ENCODE results near the gene TYRP1. TPM values are rescaled to one million over a fixed set of nuclear protein-coding genes. Genes with fewer than 3 reads are reported as not detected.

TYRP1 gene
- total RNA-seq, 2 experiments from 2014 or later = not detected

DNA sequence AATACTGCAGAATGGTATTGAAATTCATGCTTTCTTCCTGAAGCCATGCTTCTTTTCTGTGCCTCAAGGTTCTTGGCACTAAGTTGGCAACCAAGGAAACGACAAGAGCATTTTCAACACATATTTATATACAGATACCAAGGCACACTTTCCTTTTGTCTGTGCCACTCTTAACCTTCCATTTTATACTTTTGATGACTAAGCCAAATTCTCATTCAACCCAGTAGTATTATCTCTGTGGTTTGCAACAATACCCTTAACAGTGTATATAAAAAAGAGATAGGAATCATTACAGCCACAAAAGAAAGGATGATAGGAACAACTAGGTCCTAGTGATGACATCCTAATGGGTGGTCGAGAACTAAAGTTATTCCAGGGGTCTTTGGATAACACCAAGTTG lies 36.0 kb upstream of the TYRP1 start:
- Histone ChIP-seq H3K4me2 (ENCODE audit: low read length) (no peak overlapping the region), H2AFZ (ENCODE audit: low read length) (no peak overlapping the region), H3K79me2 (ENCODE audit: insufficient read depth, low read depth, low read length) (no peaks in the 10 kb centered on the region), H3K36me3 (ENCODE audit: insufficient read depth, low read length) (no peaks in the 10 kb centered on the region), H3K9me3 (ENCODE audit: low read length) (no peaks in the 10 kb centered on the region), H3K9me2 (ENCODE audit: insufficient read depth, low read length) (no peaks in the 10 kb centered on the region), H4K20me1 (ENCODE audit: insufficient read depth, low read length) (no peaks in the 10 kb centered on the region), H3K4me3 (ENCODE audit: low read depth, low read length, poor library complexity, severe bottlenecking) (no peak overlapping the region), H3K4me1 (ENCODE audit: insufficient read depth, low read length, poor library complexity, severe bottlenecking) (no peaks in the 10 kb centered on the region), H3K27ac (ENCODE audit: low read depth, low read length, poor library complexity, severe bottlenecking) (no peak overlapping the region)
- POLR2A ChIA-PET = no interaction called here
- DNase-seq (ENCODE audit: low spot score) = no peak
- intact Hi-C loops (cut with micrococcal nuclease; ENCODE audit: unreplicated experiment) = no loop called here
- CTCF ChIA-PET (ENCODE audit: unreplicated experiment) = no interaction called here
- BruUV-seq (replicated peaks) = no TSS peak
- no peak for TF ChIP-seq EZH2phosphoT487 (IDR thresholded peaks at IDR 0.05; ENCODE audit: borderline replicate concordance, low read depth, low read length)
- TF ChIP-seq, protein P1, sequence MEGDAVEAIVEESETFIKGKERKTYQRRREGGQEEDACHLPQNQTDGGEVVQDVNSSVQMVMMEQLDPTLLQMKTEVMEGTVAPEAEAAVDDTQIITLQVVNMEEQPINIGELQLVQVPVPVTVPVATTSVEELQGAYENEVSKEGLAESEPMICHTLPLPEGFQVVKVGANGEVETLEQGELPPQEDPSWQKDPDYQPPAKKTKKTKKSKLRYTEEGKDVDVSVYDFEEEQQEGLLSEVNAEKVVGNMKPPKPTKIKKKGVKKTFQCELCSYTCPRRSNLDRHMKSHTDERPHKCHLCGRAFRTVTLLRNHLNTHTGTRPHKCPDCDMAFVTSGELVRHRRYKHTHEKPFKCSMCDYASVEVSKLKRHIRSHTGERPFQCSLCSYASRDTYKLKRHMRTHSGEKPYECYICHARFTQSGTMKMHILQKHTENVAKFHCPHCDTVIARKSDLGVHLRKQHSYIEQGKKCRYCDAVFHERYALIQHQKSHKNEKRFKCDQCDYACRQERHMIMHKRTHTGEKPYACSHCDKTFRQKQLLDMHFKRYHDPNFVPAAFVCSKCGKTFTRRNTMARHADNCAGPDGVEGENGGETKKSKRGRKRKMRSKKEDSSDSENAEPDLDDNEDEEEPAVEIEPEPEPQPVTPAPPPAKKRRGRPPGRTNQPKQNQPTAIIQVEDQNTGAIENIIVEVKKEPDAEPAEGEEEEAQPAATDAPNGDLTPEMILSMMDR (conservative IDR thresholded peaks at IDR 0.05; ENCODE audit: low read length) = no peak

DNA sequence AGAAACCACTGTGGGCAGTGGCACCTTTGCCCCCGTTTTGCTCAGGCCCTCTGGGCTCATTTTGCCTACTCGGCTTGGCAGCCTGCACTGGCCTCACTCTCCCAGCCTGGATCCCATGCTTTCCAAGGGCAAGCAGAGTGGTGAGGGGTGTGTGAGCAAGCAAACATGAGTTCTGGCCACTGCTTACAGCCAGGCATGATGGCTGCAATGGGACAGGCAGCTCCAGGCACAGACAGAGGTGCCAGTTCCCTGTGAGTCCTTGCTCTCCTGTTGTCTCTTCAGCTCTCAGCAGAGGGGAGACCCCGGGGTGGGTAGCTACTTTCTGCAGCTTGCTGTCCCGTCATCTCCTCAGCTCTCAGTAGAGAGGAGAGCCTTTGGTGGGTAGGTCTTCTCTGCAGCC lies 35.2 kb upstream of the TYRP1 start:
- TF ChIP-seq EZH2phosphoT487 (IDR thresholded peaks at IDR 0.05; ENCODE audit: borderline replicate concordance, low read depth, low read length) = no peak
- TF ChIP-seq, protein P1 (conservative IDR thresholded peaks at IDR 0.05; ENCODE audit: low read length) = no peak
- ChIA-PET CTCF (ENCODE audit: unreplicated experiment) (no interaction called here), POLR2A (interaction anchor here (0.5 kb wide), 1 partner anchor 19 kb away, joined by 3 read pairs; no protein-coding TSS in a partner anchor)
- Histone ChIP-seq H3K9me2 (ENCODE audit: insufficient read depth, low read length) (no peaks in the 10 kb centered on the region), H3K79me2 (ENCODE audit: insufficient read depth, low read depth, low read length) (no peaks in the 10 kb centered on the region), H3K9me3 (ENCODE audit: low read length) (no peaks in the 10 kb centered on the region), H4K20me1 (ENCODE audit: insufficient read depth, low read length) (no peaks in the 10 kb centered on the region), H2AFZ (ENCODE audit: low read length) (no peak overlapping the region), H3K36me3 (ENCODE audit: insufficient read depth, low read length) (no peaks in the 10 kb centered on the region), H3K4me1 (ENCODE audit: insufficient read depth, low read length, poor library complexity, severe bottlenecking) (no peaks in the 10 kb centered on the region), H3K27ac (ENCODE audit: low read depth, low read length, poor library complexity, severe bottlenecking) (no peak overlapping the region), H3K4me2 (ENCODE audit: low read length) (no peak overlapping the region), H3K4me3 (ENCODE audit: low read depth, low read length, poor library complexity, severe bottlenecking) (no peak overlapping the region)
- intact Hi-C loops (cut with micrococcal nuclease; ENCODE audit: unreplicated experiment) = no loop called here
- no peak for DNase-seq (ENCODE audit: low spot score)
- no TSS peak for BruUV-seq (replicated peaks)

DNA sequence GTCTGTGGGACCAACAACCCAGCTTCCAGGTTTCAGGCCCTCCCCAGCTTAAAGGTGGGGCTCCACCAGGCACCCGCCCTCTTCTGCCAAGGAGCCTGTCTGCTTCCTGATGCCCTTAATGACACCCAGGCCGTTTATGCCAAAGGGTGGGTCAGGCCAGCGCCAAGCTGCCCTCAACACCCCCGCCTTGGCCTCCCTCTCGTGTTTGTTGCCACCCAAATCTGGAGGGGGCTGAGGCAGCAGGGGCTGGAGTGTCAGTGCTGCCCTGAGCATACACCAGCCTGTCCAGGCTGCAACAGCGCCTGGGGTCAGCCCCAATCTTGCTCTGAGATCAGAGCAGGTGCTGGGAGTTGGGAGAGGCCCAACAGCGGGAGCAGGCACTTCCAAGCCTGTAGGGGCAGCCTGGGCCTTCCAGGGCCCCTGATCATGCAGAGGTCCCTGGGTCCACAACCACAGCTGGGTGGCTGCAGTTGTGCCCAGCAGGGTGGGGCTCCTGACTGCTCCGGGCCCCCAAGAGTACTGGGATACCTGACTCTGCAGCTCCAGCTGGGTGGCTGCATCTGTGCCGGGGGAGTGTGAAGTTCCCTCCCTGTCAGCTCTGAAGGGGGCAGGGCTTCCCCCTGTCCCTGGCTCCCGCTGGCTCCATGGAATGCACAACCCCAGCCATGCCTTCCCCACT lies 34.5 kb upstream of the TYRP1 start:
- Histone ChIP-seq H3K27ac (ENCODE audit: low read depth, low read length, poor library complexity, severe bottlenecking) (no peak overlapping the region), H3K36me3 (ENCODE audit: insufficient read depth, low read length) (no peaks in the 10 kb centered on the region), H3K4me3 (ENCODE audit: low read depth, low read length, poor library complexity, severe bottlenecking) (no peak overlapping the region), H3K79me2 (ENCODE audit: insufficient read depth, low read depth, low read length) (no peaks in the 10 kb centered on the region), H3K9me2 (ENCODE audit: insufficient read depth, low read length) (no peaks in the 10 kb centered on the region), H3K9me3 (ENCODE audit: low read length) (no peaks in the 10 kb centered on the region), H4K20me1 (ENCODE audit: insufficient read depth, low read length) (no peaks in the 10 kb centered on the region), H3K4me1 (ENCODE audit: insufficient read depth, low read length, poor library complexity, severe bottlenecking) (no peaks in the 10 kb centered on the region), H2AFZ (ENCODE audit: low read length) (no peak overlapping the region), H3K4me2 (ENCODE audit: low read length) (no peak overlapping the region)
- TF ChIP-seq, protein P1 (conservative IDR thresholded peaks at IDR 0.05; ENCODE audit: low read length) = no peak
- no peak for TF ChIP-seq EZH2phosphoT487 (IDR thresholded peaks at IDR 0.05; ENCODE audit: borderline replicate concordance, low read depth, low read length)
- POLR2A ChIA-PET = no interaction called here
- no peak for DNase-seq (ENCODE audit: low spot score)
- intact Hi-C loops (cut with micrococcal nuclease; ENCODE audit: unreplicated experiment) = no loop called here
- CTCF ChIA-PET (ENCODE audit: unreplicated experiment) = no interaction called here
- BruUV-seq (replicated peaks) = no TSS peak
